ENCODE measurements around the gene POLDIP2. TPM values are rescaled to one million over a fixed set of nuclear protein-coding genes. Genes with fewer than 3 reads are reported as not detected.

The POLDIP2 gene
- total and polyA plus RNA-seq, 2 of the 4 experiments (the other 2 are of a cell fraction): 66.7 to 77.8 TPM

DNA sequence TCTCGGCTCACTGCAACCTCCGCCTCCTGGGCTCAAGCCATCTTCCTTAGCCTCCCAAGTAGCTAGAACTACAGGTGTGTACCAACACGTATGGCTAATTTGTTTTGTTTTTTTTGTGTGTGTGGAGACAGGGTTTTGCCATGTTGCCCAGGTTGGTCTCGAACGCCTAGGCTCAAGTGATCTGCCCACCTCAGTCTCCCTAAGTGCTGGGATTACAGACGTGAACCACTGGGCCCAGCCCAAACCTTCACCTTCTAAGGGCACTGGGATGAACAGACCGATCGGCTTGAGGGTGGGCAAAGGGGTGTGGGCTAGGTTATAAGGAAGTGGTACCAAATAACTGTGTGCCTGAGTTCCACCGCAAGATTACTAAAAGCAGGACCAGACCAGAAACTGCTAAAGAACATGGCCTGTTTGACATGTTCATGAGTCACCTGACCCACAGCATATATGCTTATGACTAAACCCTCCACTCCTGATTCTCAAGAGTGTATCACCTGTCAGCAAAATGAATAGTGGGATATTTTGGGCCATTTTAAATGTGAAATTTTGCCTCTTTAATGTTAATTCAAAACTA lies 30.2 kb downstream of the POLDIP2 start:
- Histone ChIP-seq H3K27ac (ENCODE audit: insufficient read depth, low read length) (no peak overlapping the region), H3K56ac (ENCODE audit: extremely low read depth, insufficient read depth, low read length) (no peak overlapping the region), H3K4me2 (ENCODE audit: low read depth, low read length) (no peak overlapping the region), H2AK9ac (replicated peaks; ENCODE audit: low read depth, low read length, poor library complexity) (no peak overlapping the region), H4K91ac (ENCODE audit: insufficient read depth, low read depth, low read length) (no peak overlapping the region), H3K36me3 (ENCODE audit: control insufficient read depth, insufficient read depth, low read length) (peaks cover 31% of the 10 kb centered on the region), H3K14ac (replicated peaks; ENCODE audit: low read depth, low read length) (no peak overlapping the region), H2AFZ (replicated peaks; ENCODE audit: low read length, poor library complexity) (no peak overlapping the region), H2BK120ac (ENCODE audit: low read depth, low read length) (no peak overlapping the region), H3K23ac (ENCODE audit: low read depth, low read length) (no peak overlapping the region), H3K4me1 (ENCODE audit: control insufficient read depth, insufficient read depth, low read length) (peaks cover 6% of the 10 kb centered on the region; the same call in 1 of the 2 replicates), H4K8ac (ENCODE audit: low read depth in 2 of 2, low read length in 2 of 2) (no peak overlapping the region), H3K9ac (ENCODE audit: low read depth, low read length) (no peak overlapping the region), H3K4ac (ENCODE audit: low read depth, low read length) (no peak overlapping the region), H4K5ac (ENCODE audit: low read depth, low read length) (no peak overlapping the region), H2BK15ac (ENCODE audit: low read depth, low read length) (no peak overlapping the region), H2BK20ac (ENCODE audit: low read depth, low read length) (no peak overlapping the region), H3K27me3 (ENCODE audit: control insufficient read depth, insufficient read depth, low read length) (no peaks in the 10 kb centered on the region), H4K20me1 (ENCODE audit: insufficient read depth, low read length) (no peaks in the 10 kb centered on the region), H2BK5ac (ENCODE audit: low read depth, low read length, poor library complexity, severe bottlenecking) (no peak overlapping the region), H3K79me1 (ENCODE audit: low read depth in 1 of 2, low read length in 2 of 2) (peaks cover 21 to 36% of the 10 kb centered on the region in 2 experiments), H3K4me3 (ENCODE audit: insufficient read depth, low read depth, low read length) (no peak overlapping the region), H2AK5ac (ENCODE audit: low read depth, low read length) (no peak overlapping the region), H3K18ac (ENCODE audit: low read depth, low read length) (no peak overlapping the region), H3K9me1 (ENCODE audit: insufficient read depth, low read length) (no peaks in the 10 kb centered on the region), H3K9me3 (ENCODE audit: control insufficient read depth, insufficient read depth, low read length) (no peaks in the 10 kb centered on the region)
- no peak for ATAC-seq (ENCODE audit: low read depth)
- dilution Hi-C loops (cut with HindIII; ENCODE audit: low sequenced_read_pairs, unreplicated experiment) (no loop called here), in situ Hi-C loops (cut with MboI; ENCODE audit: low sequenced_read_pairs) (loop anchor here (10.0 to 25.0 kb wide), 2 partner anchors 282 to 790 kb away; partner anchors contain the start of gene NLK), intact Hi-C loops (cut with micrococcal nuclease) (loop anchor here (10.0 kb wide), 1 partner anchor 522 kb away; the partner anchor contains the start of gene NOS2)
- POLR2A ChIA-PET (ENCODE audit: unreplicated experiment): no interaction called here
- BruUV-seq (replicated peaks): TSS peak; percentile 82
- WGBS, 2 experiments (ENCODE audit: extremely low coverage in 2 of 2, insufficient read length in 1 of 2): 80% methylated on average over 1 of the region's 9 CpGs; no CpG with 5 or more reads in 1 of the 2 experiments
- TF ChIP-seq MAFK (IDR thresholded peaks at IDR 0.05; ENCODE audit: low read depth, low read length) (peak; percentile 6; the same call in 1 of the 2 replicates), MXI1 (IDR thresholded peaks at IDR 0.05; ENCODE audit: borderline replicate concordance, low read depth, low read length) (no peak), FOS (IDR thresholded peaks at IDR 0.05; ENCODE audit: low read depth, low read length) (peak; percentile 31; the same call in 1 of the 2 replicates), NFE2L2 (IDR thresholded peaks at IDR 0.05; ENCODE audit: low read depth, low read length) (no peak), RCOR1 (IDR thresholded peaks at IDR 0.05; ENCODE audit: insufficient replicate concordance, low read length) (no peak), RFX5 (IDR thresholded peaks at IDR 0.05; ENCODE audit: low read depth, low read length) (no peak)
- TF ChIP-seq, protein P1, sequence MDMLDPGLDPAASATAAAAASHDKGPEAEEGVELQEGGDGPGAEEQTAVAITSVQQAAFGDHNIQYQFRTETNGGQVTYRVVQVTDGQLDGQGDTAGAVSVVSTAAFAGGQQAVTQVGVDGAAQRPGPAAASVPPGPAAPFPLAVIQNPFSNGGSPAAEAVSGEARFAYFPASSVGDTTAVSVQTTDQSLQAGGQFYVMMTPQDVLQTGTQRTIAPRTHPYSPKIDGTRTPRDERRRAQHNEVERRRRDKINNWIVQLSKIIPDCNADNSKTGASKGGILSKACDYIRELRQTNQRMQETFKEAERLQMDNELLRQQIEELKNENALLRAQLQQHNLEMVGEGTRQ (IDR thresholded peaks at IDR 0.05; ENCODE audit: low read depth, low read length): peak; percentile 31; the same call in 1 of the 2 replicates
- CTCF ChIA-PET: no interaction called here
- DNase-seq: peak; percentile 52

All from IMR-90 (cell line).